ENCODE data around the gene ARMH4. TPM values are rescaled to one million over a fixed set of nuclear protein-coding genes. Genes with fewer than 3 reads are reported as not detected.

The ARMH4 gene
- total RNA-seq, 4 donors from 2014 or later, result 5.0 to 8.0 (median 5.8) TPM

DNA sequence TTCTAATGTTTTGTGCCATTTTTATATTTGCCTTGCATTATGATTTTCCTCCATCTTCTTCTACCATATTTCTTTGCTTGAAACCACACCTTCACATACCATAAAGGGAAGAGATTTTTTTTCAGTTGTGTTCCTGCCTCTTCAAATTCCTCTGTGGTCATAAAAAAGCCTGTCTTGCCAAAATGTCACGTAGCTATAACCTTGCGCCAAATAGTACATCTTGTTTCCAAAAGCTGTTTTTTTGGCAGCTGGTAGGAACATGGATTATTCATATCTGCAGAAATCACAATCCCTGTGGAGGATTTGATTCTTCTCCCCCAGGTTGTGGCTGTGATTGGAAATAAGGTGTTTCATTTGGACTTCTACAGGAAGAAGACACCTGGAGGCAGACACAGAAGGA, 152.5 kb downstream of the ARMH4 start:
- no peak overlapping the region for H3K27ac ChIP-seq (replicated peaks in 1 of 4)
- WGBS, result 83% methylated on average over 2 of the region's 2 CpGs

DNA sequence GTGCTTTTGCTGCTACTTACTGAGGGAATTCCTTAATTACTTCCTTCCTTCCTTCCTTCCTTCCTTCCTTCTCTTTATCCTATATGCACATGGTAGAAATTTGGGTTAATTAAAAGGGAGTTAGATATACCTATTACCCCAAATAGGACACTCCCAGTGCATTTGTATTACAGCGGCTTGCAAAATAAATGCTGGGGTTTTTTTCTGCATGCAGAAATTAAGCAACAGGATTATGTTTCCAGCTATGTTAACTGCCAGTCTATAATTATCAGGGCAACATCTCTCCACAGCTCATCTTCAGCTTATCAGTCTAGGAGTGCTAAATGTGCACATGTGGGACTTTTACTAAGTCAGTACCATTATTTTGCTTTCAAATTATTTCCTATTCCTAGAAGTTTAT, 153.2 kb downstream of the ARMH4 start:
- no peak overlapping the region for H3K4me3 ChIP-seq
- no peaks in the 10 kb centered on the region for H3K4me1 ChIP-seq
- intact Hi-C loops (cut with DNase I), result no loop called here
- WGBS, result 75% methylated on average over 1 of the region's 1 CpG
- no peak for DNase-seq (ENCODE audit: extremely low spot score)
- no peaks in the 10 kb centered on the region for H3K9me3 ChIP-seq
- H3K27ac ChIP-seq (replicated peaks in 1 of 4), result no peak overlapping the region
- peaks cover 0 to 6% (median 0%) of the 10 kb centered on the region in 4 donors for H3K36me3 ChIP-seq
- TF ChIP-seq, protein P1, sequence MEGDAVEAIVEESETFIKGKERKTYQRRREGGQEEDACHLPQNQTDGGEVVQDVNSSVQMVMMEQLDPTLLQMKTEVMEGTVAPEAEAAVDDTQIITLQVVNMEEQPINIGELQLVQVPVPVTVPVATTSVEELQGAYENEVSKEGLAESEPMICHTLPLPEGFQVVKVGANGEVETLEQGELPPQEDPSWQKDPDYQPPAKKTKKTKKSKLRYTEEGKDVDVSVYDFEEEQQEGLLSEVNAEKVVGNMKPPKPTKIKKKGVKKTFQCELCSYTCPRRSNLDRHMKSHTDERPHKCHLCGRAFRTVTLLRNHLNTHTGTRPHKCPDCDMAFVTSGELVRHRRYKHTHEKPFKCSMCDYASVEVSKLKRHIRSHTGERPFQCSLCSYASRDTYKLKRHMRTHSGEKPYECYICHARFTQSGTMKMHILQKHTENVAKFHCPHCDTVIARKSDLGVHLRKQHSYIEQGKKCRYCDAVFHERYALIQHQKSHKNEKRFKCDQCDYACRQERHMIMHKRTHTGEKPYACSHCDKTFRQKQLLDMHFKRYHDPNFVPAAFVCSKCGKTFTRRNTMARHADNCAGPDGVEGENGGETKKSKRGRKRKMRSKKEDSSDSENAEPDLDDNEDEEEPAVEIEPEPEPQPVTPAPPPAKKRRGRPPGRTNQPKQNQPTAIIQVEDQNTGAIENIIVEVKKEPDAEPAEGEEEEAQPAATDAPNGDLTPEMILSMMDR (IDR thresholded peaks at IDR 0.05), result no peak
- TF ChIP-seq POLR2A (IDR thresholded peaks at IDR 0.05; ENCODE audit: low read depth), result no peak
- no peak for TF ChIP-seq EP300 (IDR thresholded peaks at IDR 0.05)
- TF ChIP-seq POLR2AphosphoS5 (IDR thresholded peaks at IDR 0.05), result no peak
- H3K27me3 ChIP-seq, result no peaks in the 10 kb centered on the region

More for the DNA sequence above, 152.5 kb downstream of the ARMH4 start:
- Histone ChIP-seq H3K36me3 (peaks cover 0 to 7% (median 0%) of the 10 kb centered on the region in 4 donors), H3K27me3 (no peaks in the 10 kb centered on the region), H3K4me1 (no peaks in the 10 kb centered on the region), H3K9me3 (no peaks in the 10 kb centered on the region), H3K4me3 (no peak overlapping the region)
- no peak for TF ChIP-seq POLR2A (IDR thresholded peaks at IDR 0.05; ENCODE audit: low read depth)
- no peak for TF ChIP-seq EP300 (IDR thresholded peaks at IDR 0.05)
- TF ChIP-seq, protein P1 (IDR thresholded peaks at IDR 0.05), result no peak
- TF ChIP-seq POLR2AphosphoS5 (IDR thresholded peaks at IDR 0.05), result no peak
- intact Hi-C loops (cut with DNase I), result no loop called here
- DNase-seq (ENCODE audit: extremely low spot score), result no peak

DNA sequence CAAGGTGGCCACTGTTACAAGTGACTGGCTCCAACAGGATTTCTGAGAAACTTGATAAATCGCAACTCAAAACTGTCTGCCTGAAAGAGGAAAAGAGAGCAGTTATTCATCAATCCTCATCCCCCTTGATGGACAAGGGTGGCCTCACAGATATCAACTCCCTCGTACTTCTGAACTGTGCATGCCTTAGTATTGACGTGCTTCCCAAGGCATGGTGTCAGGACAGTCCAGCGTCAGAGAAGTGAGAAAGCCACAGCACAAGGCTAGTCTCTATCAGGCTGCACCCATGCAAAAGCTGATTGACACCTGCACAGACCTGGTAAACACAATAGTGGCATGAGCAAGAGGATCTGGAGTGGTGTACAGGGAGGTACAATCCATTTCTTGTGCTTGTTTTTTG, 160.7 kb downstream of the ARMH4 start:
- Histone ChIP-seq H3K27me3 (no peaks in the 10 kb centered on the region), H3K4me1 (peaks cover 0 to 8% (median 3%) of the 10 kb centered on the region in 4 donors), H3K9me3 (no peaks in the 10 kb centered on the region), H3K27ac (replicated peaks in 1 of 4) (no peak overlapping the region), H3K4me3 (no peak overlapping the region), H3K36me3 (no peaks in the 10 kb centered on the region)
- WGBS, result 90% methylated on average over 4 of the region's 4 CpGs
- no peak for TF ChIP-seq EP300 (IDR thresholded peaks at IDR 0.05)
- no peak for TF ChIP-seq POLR2A (IDR thresholded peaks at IDR 0.05; ENCODE audit: low read depth)
- no peak for TF ChIP-seq POLR2AphosphoS5 (IDR thresholded peaks at IDR 0.05)
- TF ChIP-seq, protein P1 (IDR thresholded peaks at IDR 0.05), result no peak
- intact Hi-C loops (cut with DNase I), result no loop called here
- no peak for DNase-seq (ENCODE audit: extremely low spot score)

DNA sequence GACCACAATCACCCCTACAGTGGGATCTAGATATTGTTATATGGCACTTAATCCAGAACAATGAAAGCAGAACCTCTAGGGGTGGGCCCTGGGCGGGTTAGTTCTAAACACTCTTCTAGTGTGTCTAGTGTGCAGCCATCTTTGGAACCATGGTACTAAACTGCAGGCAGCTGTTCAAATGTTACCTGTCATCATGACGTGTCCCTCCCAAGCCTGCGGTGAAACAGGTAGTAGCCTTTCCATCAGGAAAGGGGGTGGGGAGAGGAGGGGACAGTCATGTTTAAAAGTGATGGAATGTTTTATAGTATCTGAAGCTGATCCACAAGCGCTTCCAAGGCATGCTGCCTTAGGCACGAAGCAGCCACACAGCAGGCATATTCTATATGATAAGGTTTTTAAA, 163.6 kb downstream of the ARMH4 start:
- DNase-seq (ENCODE audit: extremely low spot score), result peak; percentile 39
- H3K9me3 ChIP-seq, result no peaks in the 10 kb centered on the region
- 93% methylated on average over 5 of the region's 5 CpGs for WGBS
- no peaks in the 10 kb centered on the region for H3K27me3 ChIP-seq
- intact Hi-C loops (cut with DNase I), result no loop called here
- peaks cover 0 to 8% (median 3%) of the 10 kb centered on the region in 4 donors for H3K4me1 ChIP-seq
- no peak for TF ChIP-seq POLR2A (IDR thresholded peaks at IDR 0.05; ENCODE audit: low read depth)
- TF ChIP-seq, protein P1 (IDR thresholded peaks at IDR 0.05), result no peak
- TF ChIP-seq POLR2AphosphoS5 (IDR thresholded peaks at IDR 0.05), result no peak
- no peak for TF ChIP-seq EP300 (IDR thresholded peaks at IDR 0.05)
- H3K27ac ChIP-seq (replicated peaks in 1 of 4), result no peak overlapping the region
- H3K36me3 ChIP-seq, result no peaks in the 10 kb centered on the region
- no peak overlapping the region for H3K4me3 ChIP-seq

Measured in esophagus muscularis mucosa (tissue), 4 donors.